ENCODE results near the gene TBC1D4. TPM values are rescaled to one million over a fixed set of nuclear protein-coding genes. Genes with fewer than 3 reads are reported as not detected.

TBC1D4 gene
- total and polyA plus RNA-seq, 10 of the 15 experiments (the other 5 are each of a cell fraction or from before 2014, with no cell fraction given): 11.0 to 38.6 (median 25.5) TPM

DNA sequence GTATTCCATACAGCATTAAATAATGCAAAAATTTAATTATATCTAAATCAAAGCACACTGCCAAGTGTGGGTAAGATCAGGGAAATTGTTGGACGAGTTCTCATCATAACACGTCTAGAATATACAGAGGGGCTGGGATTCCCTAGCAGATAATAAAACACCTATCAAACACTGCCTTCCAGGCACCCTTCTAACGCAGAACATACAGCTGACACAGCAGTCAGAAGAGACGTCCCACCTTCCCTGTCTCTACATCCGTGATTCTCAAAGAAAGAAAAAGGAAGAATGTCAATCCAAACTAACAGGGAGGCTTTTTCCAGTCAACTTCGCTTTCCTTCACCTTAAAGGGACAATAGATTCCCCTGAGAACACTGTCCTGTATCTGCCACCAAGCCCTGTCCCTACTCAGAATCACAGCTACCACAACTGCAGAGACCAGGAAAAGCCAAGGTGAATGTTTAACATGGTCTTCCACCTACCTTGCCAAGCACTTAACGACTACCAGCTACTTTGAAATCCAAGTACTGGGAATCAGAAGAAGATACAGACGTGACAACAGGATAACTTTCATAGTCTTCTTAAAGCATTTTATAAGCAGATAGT is 38.5 kb downstream of the TBC1D4 start (continued):
- no peak for TF ChIP-seq RELB (IDR thresholded peaks at IDR 0.05; ENCODE audit: low read depth)
- no peak for TF ChIP-seq GABPA (IDR thresholded peaks at IDR 0.05; ENCODE audit: low read depth)
- TF ChIP-seq CHD1 (IDR thresholded peaks at IDR 0.05; ENCODE audit: low read depth, low read length): no peak
- TF ChIP-seq SUPT20H (IDR thresholded peaks at IDR 0.05; ENCODE audit: borderline replicate concordance, control insufficient read depth, low read depth, low read length): no peak
- no peak for TF ChIP-seq CEBPB (IDR thresholded peaks at IDR 0.05; ENCODE audit: borderline replicate concordance in 1 of 2, low read depth in 2 of 2, low read length in 2 of 2)
- no peak for TF ChIP-seq ZNF207 (IDR thresholded peaks at IDR 0.05; ENCODE audit: borderline replicate concordance)
- TF ChIP-seq NFIC (IDR thresholded peaks at IDR 0.05; ENCODE audit: low read depth, low read length): no peak

GRCh38 chr13:75442736-75443234 is 39.2 kb downstream of the TBC1D4 start:
- Histone ChIP-seq H3K9ac (ENCODE audit: control insufficient read depth, insufficient read depth, low read length) (no peak overlapping the region), H3K36me3 (ENCODE audit: control insufficient read depth in 2 of 2, insufficient read depth in 2 of 2, low read length in 1 of 2) (no peaks in the 10 kb centered on the region), H2AFZ (ENCODE audit: control insufficient read depth, low read depth, low read length) (no peak overlapping the region), H3K27ac (ENCODE audit: control insufficient read depth, insufficient read depth) (no peak overlapping the region), H4K20me1 (ENCODE audit: control insufficient read depth, insufficient read depth) (no peaks in the 10 kb centered on the region), H3K4me1 (ENCODE audit: control insufficient read depth, insufficient read depth, low read length) (no peaks in the 10 kb centered on the region), H3K4me3 (no peak overlapping the region), H3K79me2 (ENCODE audit: control insufficient read depth, insufficient read depth, low read length) (no peaks in the 10 kb centered on the region; the same call in 1 of the 2 replicates), H3K27me3 (replicated peaks in 1 of 2; ENCODE audit: control insufficient read depth in 2 of 2, insufficient read depth in 2 of 2, low read length in 1 of 2) (no peaks in the 10 kb centered on the region), H3K4me2 (ENCODE audit: control insufficient read depth, insufficient read depth) (no peak overlapping the region), H3K9me3 (replicated peaks; ENCODE audit: control insufficient read depth, insufficient read depth, low read length) (no peaks in the 10 kb centered on the region; the same call in 2 of the 3 replicates)
- FAIRE-seq (no peak), ATAC-seq (peak; percentile 17; the same call in 2 of the 3 replicates), DNase-seq (ENCODE audit: low read depth, low spot score) (no peak)
- TF ChIP-seq GATAD2B (conservative IDR thresholded peaks at IDR 0.05; ENCODE audit: low read depth): no peak
- no peak for TF ChIP-seq FOXK2 (IDR thresholded peaks at IDR 0.05)
- no peak for TF ChIP-seq NR2C1 (IDR thresholded peaks at IDR 0.05)
- TF ChIP-seq ASH2L (IDR thresholded peaks at IDR 0.05; ENCODE audit: borderline replicate concordance, low read depth): no peak
- no peak for TF ChIP-seq TCF7 (IDR thresholded peaks at IDR 0.05; ENCODE audit: borderline replicate concordance)
- no peak for TF ChIP-seq SREBF1 (IDR thresholded peaks at IDR 0.05; ENCODE audit: low read length)
- no peak for TF ChIP-seq ESRRA (IDR thresholded peaks at IDR 0.05; ENCODE audit: low read length)
- no peak for TF ChIP-seq FOXM1 (IDR thresholded peaks at IDR 0.05; ENCODE audit: low read depth, low read length)
- TF ChIP-seq IKZF2 (IDR thresholded peaks at IDR 0.05): no peak
- TF ChIP-seq, protein P1, sequence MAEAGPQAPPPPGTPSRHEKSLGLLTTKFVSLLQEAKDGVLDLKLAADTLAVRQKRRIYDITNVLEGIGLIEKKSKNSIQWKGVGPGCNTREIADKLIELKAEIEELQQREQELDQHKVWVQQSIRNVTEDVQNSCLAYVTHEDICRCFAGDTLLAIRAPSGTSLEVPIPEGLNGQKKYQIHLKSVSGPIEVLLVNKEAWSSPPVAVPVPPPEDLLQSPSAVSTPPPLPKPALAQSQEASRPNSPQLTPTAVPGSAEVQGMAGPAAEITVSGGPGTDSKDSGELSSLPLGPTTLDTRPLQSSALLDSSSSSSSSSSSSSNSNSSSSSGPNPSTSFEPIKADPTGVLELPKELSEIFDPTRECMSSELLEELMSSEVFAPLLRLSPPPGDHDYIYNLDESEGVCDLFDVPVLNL (IDR thresholded peaks at IDR 0.05; ENCODE audit: low read depth, low read length): no peak
- in situ Hi-C loops (cut with MboI) (no loop called here), intact Hi-C loops (cut with micrococcal nuclease; ENCODE audit: unreplicated experiment) (no loop called here)
- ChIA-PET SMC1A (ENCODE audit: uncharacterized antibody, unreplicated experiment) (interaction anchor here (0.7 to 4.3 kb wide), 6 partner anchors 9 to 107 kb away, joined by 3 to 18 read pairs (median 4); partner anchors contain the start of gene UCHL3), POLR2A (interaction anchor here (0.6 kb wide), 1 partner anchor 13 kb away, joined by 3 read pairs; no protein-coding TSS in a partner anchor), RAD21 (ENCODE audit: unreplicated experiment) (interaction anchor here (0.8 kb wide), 1 partner anchor 40 kb away, joined by 3 read pairs; the partner anchor contains the start of gene TBC1D4), CTCF (interaction anchor here (0.6 to 1.0 kb wide), 4 partner anchors 11 to 72 kb away, joined by 3 to 5 read pairs (median 4); no protein-coding TSS in a partner anchor)
- 62% methylated on average over 3 of the region's 6 CpGs for WGBS (ENCODE audit: insufficient coverage, insufficient replicate concordance, low lambda C conversion rate, missing lambda C conversion rate)
- no TSS peak for BruUV-seq (replicated peaks)

All from GM12878 (cell line).